C4-2B (cell line): Measurements from ENCODE around the gene GRID1.

ENCODE experiments used
- ZFX ChIP-seq: fragments of 450-650 bp; IDR thresholded peaks from 2 replicates; pipeline ENCODE4 v1.6.1; 2017
- TF ChIP-seq, protein P1 (sequence below): fragments of 450-650 bp; conservative IDR thresholded peaks from 2 replicates; pipeline ENCODE4 v1.5.1; 2017; ENCODE audit warnings: mild to moderate bottlenecking

DNA sequence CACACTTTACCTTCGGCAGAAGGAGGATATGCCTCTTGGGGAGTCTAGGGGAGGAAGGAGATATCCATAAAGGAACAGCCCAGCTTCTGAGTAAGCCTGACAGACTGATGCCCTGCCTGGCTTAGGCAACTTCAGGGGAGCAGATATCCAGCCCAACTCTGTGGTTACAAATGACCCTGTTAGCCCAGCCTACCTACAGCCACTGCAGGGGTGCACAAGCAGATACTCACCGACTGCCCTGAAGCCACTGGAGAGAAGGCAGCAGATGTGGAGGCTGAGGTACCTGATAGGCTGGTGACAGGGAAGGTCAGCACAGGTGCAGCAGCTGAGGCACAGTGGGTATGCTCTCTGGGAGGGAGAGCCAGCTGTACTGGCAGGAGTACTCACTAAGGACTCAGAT is 770.2 kb downstream of the GRID1 start:
- TF ChIP-seq, protein P1, sequence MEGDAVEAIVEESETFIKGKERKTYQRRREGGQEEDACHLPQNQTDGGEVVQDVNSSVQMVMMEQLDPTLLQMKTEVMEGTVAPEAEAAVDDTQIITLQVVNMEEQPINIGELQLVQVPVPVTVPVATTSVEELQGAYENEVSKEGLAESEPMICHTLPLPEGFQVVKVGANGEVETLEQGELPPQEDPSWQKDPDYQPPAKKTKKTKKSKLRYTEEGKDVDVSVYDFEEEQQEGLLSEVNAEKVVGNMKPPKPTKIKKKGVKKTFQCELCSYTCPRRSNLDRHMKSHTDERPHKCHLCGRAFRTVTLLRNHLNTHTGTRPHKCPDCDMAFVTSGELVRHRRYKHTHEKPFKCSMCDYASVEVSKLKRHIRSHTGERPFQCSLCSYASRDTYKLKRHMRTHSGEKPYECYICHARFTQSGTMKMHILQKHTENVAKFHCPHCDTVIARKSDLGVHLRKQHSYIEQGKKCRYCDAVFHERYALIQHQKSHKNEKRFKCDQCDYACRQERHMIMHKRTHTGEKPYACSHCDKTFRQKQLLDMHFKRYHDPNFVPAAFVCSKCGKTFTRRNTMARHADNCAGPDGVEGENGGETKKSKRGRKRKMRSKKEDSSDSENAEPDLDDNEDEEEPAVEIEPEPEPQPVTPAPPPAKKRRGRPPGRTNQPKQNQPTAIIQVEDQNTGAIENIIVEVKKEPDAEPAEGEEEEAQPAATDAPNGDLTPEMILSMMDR: no peak
- TF ChIP-seq ZFX: no peak
